Liver (tissue), 9 donors: ENCODE data around the gene TBCCD1. TPM values are rescaled to one million over a fixed set of nuclear protein-coding genes. Genes with fewer than 3 reads are reported as not detected.

Source experiments
- DNase-seq: peaks from one replicate; pipeline ENCODE4 v3.0.0-alpha.2; 2017; ENCODE audit warnings: low spot score
- H3K27ac ChIP-seq, 2 donors: one replicate each; pipeline ENCODE4 v1.7.0; 2013; ENCODE audit warnings: inconsistent platforms in 2 of 2, low read length in 2 of 2, control low read depth in 1 of 2, low read depth in 1 of 2, mild to moderate bottlenecking in 1 of 2
- H3K27me3 ChIP-seq, 4 donors: one replicate each; pipeline versions ENCODE4 v1.6.1 to v1.7.0; 2013; ENCODE audit warnings: low read length in 3 of 4, inconsistent platforms in 1 of 4, mild to moderate bottlenecking in 1 of 4, moderate library complexity in 1 of 4; ENCODE audit not compliant: control insufficient read depth in 4 of 4, insufficient read depth in 4 of 4
- H3K36me3 ChIP-seq, 4 donors: one replicate each; pipeline versions ENCODE4 v1.6.1 to v1.7.0; 2013; ENCODE audit warnings: low read length in 3 of 4, mild to moderate bottlenecking in 3 of 4, low read depth in 1 of 4, moderate library complexity in 1 of 4; ENCODE audit not compliant: control insufficient read depth in 4 of 4, insufficient read depth in 3 of 4
- H3K4me1 ChIP-seq, 4 donors: one replicate each; pipeline versions ENCODE4 v1.6.1 to v1.7.0; 2013; ENCODE audit warnings: low read length in 3 of 4, mild to moderate bottlenecking in 3 of 4, moderate library complexity in 1 of 4; ENCODE audit not compliant: control insufficient read depth in 4 of 4, insufficient read depth in 4 of 4
- H3K4me3 ChIP-seq, 3 donors: one replicate each; pipeline versions ENCODE4 v1.6.1 to v1.7.0; 2013; ENCODE audit warnings: low read length in 3 of 3, control low read depth in 1 of 3, low read depth in 1 of 3, mild to moderate bottlenecking in 1 of 3
- H3K9ac ChIP-seq, 2 donors: one replicate each; pipeline ENCODE4 v1.7.0; 2013; ENCODE audit warnings: low read length in 2 of 2, mild to moderate bottlenecking in 2 of 2, moderate library complexity in 2 of 2, control low read depth in 1 of 2, low read depth in 1 of 2
- H3K9me3 ChIP-seq, 4 donors: one replicate each; pipeline versions ENCODE4 v1.6.1 to v1.7.0; 2013; ENCODE audit warnings: low read length in 3 of 4; ENCODE audit not compliant: control insufficient read depth in 4 of 4
- EGR1 ChIP-seq, 2 donors: IDR thresholded peaks; 2 replicates each; pipeline ENCODE4 v1.6.1; 2016 to 2018; ENCODE audit warnings: antibody characterized with exemption in 2 of 2, low read depth in 2 of 2
- FOXA2 ChIP-seq: IDR thresholded peaks from 2 replicates; pipeline ENCODE4 v1.6.1; 2016; ENCODE audit warnings: antibody characterized with exemption
- GABPA ChIP-seq, 2 donors: IDR thresholded peaks in 1 of 2; conservative IDR thresholded peaks in 1 of 2; 2 replicates each; pipeline ENCODE4 v1.6.1; 2016; ENCODE audit warnings: antibody characterized with exemption in 2 of 2, mild to moderate bottlenecking in 1 of 2, moderate library complexity in 1 of 2
- HNF4G ChIP-seq: IDR thresholded peaks from 2 replicates; pipeline ENCODE4 v1.6.1; 2016; ENCODE audit warnings: antibody characterized with exemption
- JUND ChIP-seq, 2 donors: IDR thresholded peaks; 2 replicates each; pipeline ENCODE4 v1.6.1; 2016; ENCODE audit warnings: antibody characterized with exemption in 2 of 2
- NR2F2 ChIP-seq: IDR thresholded peaks from 2 replicates; pipeline ENCODE4 v1.6.1; 2016; ENCODE audit warnings: antibody characterized with exemption
- RAD21 ChIP-seq, 2 donors: IDR thresholded peaks; 2 replicates each; pipeline ENCODE4 v1.6.1; 2016; ENCODE audit warnings: antibody characterized with exemption in 2 of 2, mild to moderate bottlenecking in 2 of 2
- RXRA ChIP-seq, 2 donors: IDR thresholded peaks; 2 replicates each; pipeline ENCODE4 v1.6.1; 2017 to 2018; ENCODE audit warnings: antibody characterized with exemption in 2 of 2, mild to moderate bottlenecking in 1 of 2
- SP1 ChIP-seq: IDR thresholded peaks from 2 replicates; pipeline ENCODE4 v1.6.1; 2018; ENCODE audit warnings: antibody characterized with exemption, mild to moderate bottlenecking
- ZBTB33 ChIP-seq: IDR thresholded peaks from 2 replicates; pipeline ENCODE4 v1.6.1; 2016; ENCODE audit warnings: antibody characterized with exemption
- WGBS: extraction: QIAGEN DNeasy Blood & Tissue Kit; methylation state at CpG from one replicate; pipeline ENCODE4 v1.1.7; 2013; 5-methylcytosine and 5-hydroxymethylcytosine counted together
- polyA plus RNA-seq, 2 donors: library from polyadenylated mRNA; stranded (reverse) in 1 of 2; unstranded in 1 of 2; fragments of 200-250 nt in 1 of 2; fragments of >200 nt in 1 of 2; fragmentation: Nextera tagmentation in 1 of 2; extraction: Ambion mirVana in 1 of 2; gene quantifications; one replicate each; pipeline versions ENCODE4 v1.2.1 to v1.2.3, GENCODE V29; 2013 to 2015
- total RNA-seq, 2 donors: library from RNA; depleted of rRNA; stranded (reverse); fragments of >200 nt; gene quantifications; one replicate each; pipeline ENCODE4 v1.2.3, GENCODE V29; 2014
- TF ChIP-seq, protein P1 (sequence below): fragments of 150-350 bp; IDR thresholded peaks from 2 replicates; pipeline ENCODE4 v1.5.1; 2017; ENCODE audit warnings: improper control_type of control experiment, low read depth, low read length; ENCODE audit not compliant: missing input control
- TF ChIP-seq, protein P2 (sequence below): IDR thresholded peaks from 2 replicates; pipeline ENCODE4 v1.6.1; 2016; ENCODE audit warnings: antibody characterized with exemption
- donor health status: healthy.
- donor health status: healthy.
- donor health status: healthy.
- donor health status: healthy.
- donor health status: healthy.

TBCCD1 gene
- total and polyA plus RNA-seq, 4 donors: 4.9 to 16.2 (median 10.6) TPM

- no peaks in the 10 kb centered on the region for H3K27me3 ChIP-seq
- H3K9ac ChIP-seq: no peak overlapping the region
- H3K4me1 ChIP-seq: no peaks in the 10 kb centered on the region
- H3K9me3 ChIP-seq: no peaks in the 10 kb centered on the region
- DNase-seq: no peak
- no peaks in the 10 kb centered on the region for H3K36me3 ChIP-seq
- H3K4me3 ChIP-seq: no peak overlapping the region
- H3K27ac ChIP-seq: no peak overlapping the region
- TF ChIP-seq GABPA (IDR thresholded peaks at IDR 0.05 in 1 of 2, conservative IDR thresholded peaks at IDR 0.05 in 1 of 2): no peak
- TF ChIP-seq SP1: no peak
These were observed 36.7 kb downstream of the TBCCD1 start for GRCh38 chr3:186530415-186530814.

DNA sequence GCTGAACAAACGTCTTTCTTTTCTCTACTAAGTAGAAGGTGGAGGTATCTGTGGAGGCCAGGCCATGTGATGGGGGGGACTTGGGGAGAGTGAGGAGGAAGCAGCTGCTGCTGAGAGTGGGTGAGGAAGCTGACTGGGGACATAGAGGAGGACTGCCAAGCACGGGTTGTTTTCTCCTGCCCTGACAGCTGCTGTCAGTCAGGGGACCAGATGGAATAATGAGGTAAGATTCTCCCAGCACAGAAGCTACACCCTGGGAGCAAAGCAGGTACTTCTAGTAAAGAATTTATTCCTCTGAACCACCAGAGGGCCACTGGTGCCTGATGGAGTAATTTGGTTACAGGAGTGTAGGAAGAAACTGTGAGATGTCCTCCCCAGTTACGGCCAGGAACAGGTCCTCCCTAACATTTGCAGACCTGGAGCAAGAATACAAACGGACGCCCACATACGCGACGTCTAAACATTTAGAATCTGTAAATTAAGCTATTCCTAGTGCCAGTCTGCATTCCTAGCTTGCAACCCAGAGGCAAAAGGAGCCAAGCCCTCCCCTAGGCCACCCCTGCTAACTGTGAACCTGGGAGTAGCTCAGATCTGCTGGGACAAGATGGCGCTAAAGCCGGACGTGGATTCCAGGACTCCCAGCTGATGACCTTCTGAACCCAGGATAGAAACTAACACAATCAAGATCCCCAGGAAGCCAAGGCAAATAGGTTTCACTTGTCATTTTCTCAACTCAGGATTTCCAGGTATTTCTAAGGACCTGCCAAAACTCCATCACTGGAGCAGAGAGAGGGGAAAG lies 37.7 kb downstream of the TBCCD1 start:
- no peaks in the 10 kb centered on the region for H3K9me3 ChIP-seq
- no peak overlapping the region for H3K4me3 ChIP-seq
- no peak for TF ChIP-seq RXRA (IDR thresholded peaks at IDR 0.05)
- TF ChIP-seq ZBTB33: no peak
- TF ChIP-seq JUND (IDR thresholded peaks at IDR 0.05): no peak
- TF ChIP-seq GABPA (IDR thresholded peaks at IDR 0.05 in 1 of 2, conservative IDR thresholded peaks at IDR 0.05 in 1 of 2): no peak
- TF ChIP-seq SP1: no peak
- TF ChIP-seq EGR1 (IDR thresholded peaks at IDR 0.05; ENCODE audit: low read depth in 2 of 2): no peak
- TF ChIP-seq RAD21 (IDR thresholded peaks at IDR 0.05): no peak
- WGBS: 86% methylated on average over 11 of the region's 11 CpGs
- H3K27ac ChIP-seq: no peak overlapping the region
- H3K4me1 ChIP-seq: no peaks in the 10 kb centered on the region
- no peak for DNase-seq
- H3K9ac ChIP-seq: no peak overlapping the region
- H3K36me3 ChIP-seq: no peaks in the 10 kb centered on the region
- H3K27me3 ChIP-seq: no peaks in the 10 kb centered on the region

DNA sequence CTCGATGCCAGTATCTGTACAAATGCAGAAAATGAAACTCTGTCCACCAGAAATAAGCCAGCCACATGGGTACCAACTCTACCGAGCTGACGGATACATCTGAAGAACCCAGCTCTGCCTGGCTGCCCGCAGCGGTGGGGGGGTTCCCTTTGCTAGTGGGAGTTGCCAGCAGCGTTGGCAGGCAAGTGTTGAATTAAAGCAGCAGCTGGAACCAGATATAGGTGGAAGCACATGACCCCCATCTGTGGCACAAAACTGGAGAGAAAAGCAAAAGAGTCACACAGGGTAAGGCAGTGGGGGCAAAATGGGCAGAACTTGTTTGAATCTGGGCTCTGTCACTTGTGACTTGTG lies 40.9 kb downstream of the TBCCD1 start:
- no peak for DNase-seq
- Histone ChIP-seq H3K9ac (no peak overlapping the region), H3K27ac (no peak overlapping the region), H3K4me1 (peaks cover 0 to 4% (median under 1%) of the 10 kb centered on the region in 4 donors), H3K27me3 (no peaks in the 10 kb centered on the region), H3K36me3 (no peaks in the 10 kb centered on the region), H3K4me3 (no peak overlapping the region), H3K9me3 (no peaks in the 10 kb centered on the region)
- WGBS: 88% methylated on average over 6 of the region's 6 CpGs
- TF ChIP-seq JUND (IDR thresholded peaks at IDR 0.05): no peak
- TF ChIP-seq NR2F2: no peak
- no peak for TF ChIP-seq SP1
- TF ChIP-seq RXRA (IDR thresholded peaks at IDR 0.05): no peak
- no peak for TF ChIP-seq FOXA2
- TF ChIP-seq RAD21 (IDR thresholded peaks at IDR 0.05): no peak
- TF ChIP-seq, protein P1, sequence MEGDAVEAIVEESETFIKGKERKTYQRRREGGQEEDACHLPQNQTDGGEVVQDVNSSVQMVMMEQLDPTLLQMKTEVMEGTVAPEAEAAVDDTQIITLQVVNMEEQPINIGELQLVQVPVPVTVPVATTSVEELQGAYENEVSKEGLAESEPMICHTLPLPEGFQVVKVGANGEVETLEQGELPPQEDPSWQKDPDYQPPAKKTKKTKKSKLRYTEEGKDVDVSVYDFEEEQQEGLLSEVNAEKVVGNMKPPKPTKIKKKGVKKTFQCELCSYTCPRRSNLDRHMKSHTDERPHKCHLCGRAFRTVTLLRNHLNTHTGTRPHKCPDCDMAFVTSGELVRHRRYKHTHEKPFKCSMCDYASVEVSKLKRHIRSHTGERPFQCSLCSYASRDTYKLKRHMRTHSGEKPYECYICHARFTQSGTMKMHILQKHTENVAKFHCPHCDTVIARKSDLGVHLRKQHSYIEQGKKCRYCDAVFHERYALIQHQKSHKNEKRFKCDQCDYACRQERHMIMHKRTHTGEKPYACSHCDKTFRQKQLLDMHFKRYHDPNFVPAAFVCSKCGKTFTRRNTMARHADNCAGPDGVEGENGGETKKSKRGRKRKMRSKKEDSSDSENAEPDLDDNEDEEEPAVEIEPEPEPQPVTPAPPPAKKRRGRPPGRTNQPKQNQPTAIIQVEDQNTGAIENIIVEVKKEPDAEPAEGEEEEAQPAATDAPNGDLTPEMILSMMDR: no peak
- TF ChIP-seq, protein P2, sequence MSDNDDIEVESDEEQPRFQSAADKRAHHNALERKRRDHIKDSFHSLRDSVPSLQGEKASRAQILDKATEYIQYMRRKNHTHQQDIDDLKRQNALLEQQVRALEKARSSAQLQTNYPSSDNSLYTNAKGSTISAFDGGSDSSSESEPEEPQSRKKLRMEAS: no peak
- TF ChIP-seq HNF4G: no peak
